ENCODE measurements around the gene ATXN1.

ATXN1 gene

GRCh38 chr6:16339265-16339587, 422.0 kb downstream of the ATXN1 start:
- ChIA-PET POLR2A (no interaction called here), CTCF (interaction anchor here (0.6 to 2.0 kb wide), 12 partner anchors 10 to 440 kb away, joined by 3 to 8 read pairs (median 4); partner anchors contain the start of gene ATXN1)
- Histone ChIP-seq H3K9me3 (ENCODE audit: control insufficient read depth, insufficient read depth, low read depth, low read length) (no peaks in the 10 kb centered on the region), H3K4me1 (ENCODE audit: control insufficient read depth, insufficient read depth, low read length) (peaks cover 4% of the 10 kb centered on the region; the same call in 1 of the 2 replicates), H3K27ac (ENCODE audit: extremely low read depth, low read depth, low read length) (no peak overlapping the region), H3K4me3 (ENCODE audit: low read depth, low read length) (no peak overlapping the region), H3K36me3 (ENCODE audit: control insufficient read depth in 2 of 2, insufficient read depth in 1 of 2, low read length in 2 of 2) (no peaks in the 10 kb centered on the region)
- TF ChIP-seq, protein P1, sequence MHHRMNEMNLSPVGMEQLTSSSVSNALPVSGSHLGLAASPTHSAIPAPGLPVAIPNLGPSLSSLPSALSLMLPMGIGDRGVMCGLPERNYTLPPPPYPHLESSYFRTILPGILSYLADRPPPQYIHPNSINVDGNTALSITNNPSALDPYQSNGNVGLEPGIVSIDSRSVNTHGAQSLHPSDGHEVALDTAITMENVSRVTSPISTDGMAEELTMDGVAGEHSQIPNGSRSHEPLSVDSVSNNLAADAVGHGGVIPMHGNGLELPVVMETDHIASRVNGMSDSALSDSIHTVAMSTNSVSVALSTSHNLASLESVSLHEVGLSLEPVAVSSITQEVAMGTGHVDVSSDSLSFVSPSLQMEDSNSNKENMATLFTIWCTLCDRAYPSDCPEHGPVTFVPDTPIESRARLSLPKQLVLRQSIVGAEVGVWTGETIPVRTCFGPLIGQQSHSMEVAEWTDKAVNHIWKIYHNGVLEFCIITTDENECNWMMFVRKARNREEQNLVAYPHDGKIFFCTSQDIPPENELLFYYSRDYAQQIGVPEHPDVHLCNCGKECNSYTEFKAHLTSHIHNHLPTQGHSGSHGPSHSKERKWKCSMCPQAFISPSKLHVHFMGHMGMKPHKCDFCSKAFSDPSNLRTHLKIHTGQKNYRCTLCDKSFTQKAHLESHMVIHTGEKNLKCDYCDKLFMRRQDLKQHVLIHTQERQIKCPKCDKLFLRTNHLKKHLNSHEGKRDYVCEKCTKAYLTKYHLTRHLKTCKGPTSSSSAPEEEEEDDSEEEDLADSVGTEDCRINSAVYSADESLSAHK (tag by site-specific recombination; IDR thresholded peaks at IDR 0.05): peak; percentile 85
- TF ChIP-seq ZNF2 (tag by site-specific recombination; IDR thresholded peaks at IDR 0.05): no peak
- TF ChIP-seq ZNF341 (tag by site-specific recombination; IDR thresholded peaks at IDR 0.05; ENCODE audit: low read depth): 0 out of 2 replicates have a peak, but pooled peaks have one; percentile 32

- POLR2A ChIA-PET: interaction anchor here (0.8 kb wide), 1 partner anchor 19 kb away, joined by 3 read pairs; no protein-coding TSS in a partner anchor
- Histone ChIP-seq H3K4me1 (ENCODE audit: control insufficient read depth, insufficient read depth, low read length) (peaks cover 4% of the 10 kb centered on the region; the same call in 1 of the 2 replicates), H3K27ac (ENCODE audit: extremely low read depth, low read depth, low read length) (no peak overlapping the region), H3K9me3 (ENCODE audit: control insufficient read depth, insufficient read depth, low read depth, low read length) (no peaks in the 10 kb centered on the region), H3K36me3 (ENCODE audit: control insufficient read depth in 2 of 2, insufficient read depth in 1 of 2, low read length in 2 of 2) (no peaks in the 10 kb centered on the region), H3K4me3 (ENCODE audit: low read depth, low read length) (no peak overlapping the region)
- CTCF ChIA-PET: interaction anchor here (0.6 to 2.0 kb wide), 9 partner anchors 10 to 440 kb away, joined by 3 to 8 read pairs (median 3); partner anchors contain the start of gene ATXN1
- TF ChIP-seq ZNF791 (tag by site-specific recombination; IDR thresholded peaks at IDR 0.05): no peak
- TF ChIP-seq ZNF585B (tag by site-specific recombination; IDR thresholded peaks at IDR 0.05): no peak
- no peak for TF ChIP-seq ZNF311 (tag by site-specific recombination; IDR thresholded peaks at IDR 0.05; ENCODE audit: borderline replicate concordance)
- no peak for TF ChIP-seq KLF1 (tag by site-specific recombination; IDR thresholded peaks at IDR 0.05)
- no peak for TF ChIP-seq ZNF558 (tag by site-specific recombination; IDR thresholded peaks at IDR 0.05)
- no peak for TF ChIP-seq ZNF211 (tag by site-specific recombination; IDR thresholded peaks at IDR 0.05; ENCODE audit: low read depth)
- TF ChIP-seq ZIC2 (tag by site-specific recombination; IDR thresholded peaks at IDR 0.05): peak; percentile 79
- no peak for TF ChIP-seq ZNF416 (tag by site-specific recombination; IDR thresholded peaks at IDR 0.05)
- TF ChIP-seq ZBTB48 (tag by site-specific recombination; IDR thresholded peaks at IDR 0.05): no peak
- no peak for TF ChIP-seq ZNF571 (tag by site-specific recombination; IDR thresholded peaks at IDR 0.05)
- TF ChIP-seq, protein P2, sequence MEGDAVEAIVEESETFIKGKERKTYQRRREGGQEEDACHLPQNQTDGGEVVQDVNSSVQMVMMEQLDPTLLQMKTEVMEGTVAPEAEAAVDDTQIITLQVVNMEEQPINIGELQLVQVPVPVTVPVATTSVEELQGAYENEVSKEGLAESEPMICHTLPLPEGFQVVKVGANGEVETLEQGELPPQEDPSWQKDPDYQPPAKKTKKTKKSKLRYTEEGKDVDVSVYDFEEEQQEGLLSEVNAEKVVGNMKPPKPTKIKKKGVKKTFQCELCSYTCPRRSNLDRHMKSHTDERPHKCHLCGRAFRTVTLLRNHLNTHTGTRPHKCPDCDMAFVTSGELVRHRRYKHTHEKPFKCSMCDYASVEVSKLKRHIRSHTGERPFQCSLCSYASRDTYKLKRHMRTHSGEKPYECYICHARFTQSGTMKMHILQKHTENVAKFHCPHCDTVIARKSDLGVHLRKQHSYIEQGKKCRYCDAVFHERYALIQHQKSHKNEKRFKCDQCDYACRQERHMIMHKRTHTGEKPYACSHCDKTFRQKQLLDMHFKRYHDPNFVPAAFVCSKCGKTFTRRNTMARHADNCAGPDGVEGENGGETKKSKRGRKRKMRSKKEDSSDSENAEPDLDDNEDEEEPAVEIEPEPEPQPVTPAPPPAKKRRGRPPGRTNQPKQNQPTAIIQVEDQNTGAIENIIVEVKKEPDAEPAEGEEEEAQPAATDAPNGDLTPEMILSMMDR (tag by site-specific recombination; IDR thresholded peaks at IDR 0.05): peak; percentile 68; the same call in 1 of the 2 replicates
- TF ChIP-seq, protein P3, sequence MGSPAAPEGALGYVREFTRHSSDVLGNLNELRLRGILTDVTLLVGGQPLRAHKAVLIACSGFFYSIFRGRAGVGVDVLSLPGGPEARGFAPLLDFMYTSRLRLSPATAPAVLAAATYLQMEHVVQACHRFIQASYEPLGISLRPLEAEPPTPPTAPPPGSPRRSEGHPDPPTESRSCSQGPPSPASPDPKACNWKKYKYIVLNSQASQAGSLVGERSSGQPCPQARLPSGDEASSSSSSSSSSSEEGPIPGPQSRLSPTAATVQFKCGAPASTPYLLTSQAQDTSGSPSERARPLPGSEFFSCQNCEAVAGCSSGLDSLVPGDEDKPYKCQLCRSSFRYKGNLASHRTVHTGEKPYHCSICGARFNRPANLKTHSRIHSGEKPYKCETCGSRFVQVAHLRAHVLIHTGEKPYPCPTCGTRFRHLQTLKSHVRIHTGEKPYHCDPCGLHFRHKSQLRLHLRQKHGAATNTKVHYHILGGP (tag by site-specific recombination; IDR thresholded peaks at IDR 0.05): no peak
- no peak for TF ChIP-seq ZNF677 (tag by site-specific recombination; IDR thresholded peaks at IDR 0.05)
- no peak for TF ChIP-seq ZNF623 (tag by site-specific recombination; IDR thresholded peaks at IDR 0.05)
- no peak for TF ChIP-seq ZNF48 (tag by site-specific recombination; IDR thresholded peaks at IDR 0.05)
- no peak for TF ChIP-seq ZNF133 (tag by site-specific recombination; IDR thresholded peaks at IDR 0.05)
- TF ChIP-seq SP2 (tag by site-specific recombination; IDR thresholded peaks at IDR 0.05): no peak
- 0 out of 2 replicates have a peak, but pooled peaks have one; percentile 30 for TF ChIP-seq ZBTB17 (tag by site-specific recombination; IDR thresholded peaks at IDR 0.05)
- TF ChIP-seq, protein P4, sequence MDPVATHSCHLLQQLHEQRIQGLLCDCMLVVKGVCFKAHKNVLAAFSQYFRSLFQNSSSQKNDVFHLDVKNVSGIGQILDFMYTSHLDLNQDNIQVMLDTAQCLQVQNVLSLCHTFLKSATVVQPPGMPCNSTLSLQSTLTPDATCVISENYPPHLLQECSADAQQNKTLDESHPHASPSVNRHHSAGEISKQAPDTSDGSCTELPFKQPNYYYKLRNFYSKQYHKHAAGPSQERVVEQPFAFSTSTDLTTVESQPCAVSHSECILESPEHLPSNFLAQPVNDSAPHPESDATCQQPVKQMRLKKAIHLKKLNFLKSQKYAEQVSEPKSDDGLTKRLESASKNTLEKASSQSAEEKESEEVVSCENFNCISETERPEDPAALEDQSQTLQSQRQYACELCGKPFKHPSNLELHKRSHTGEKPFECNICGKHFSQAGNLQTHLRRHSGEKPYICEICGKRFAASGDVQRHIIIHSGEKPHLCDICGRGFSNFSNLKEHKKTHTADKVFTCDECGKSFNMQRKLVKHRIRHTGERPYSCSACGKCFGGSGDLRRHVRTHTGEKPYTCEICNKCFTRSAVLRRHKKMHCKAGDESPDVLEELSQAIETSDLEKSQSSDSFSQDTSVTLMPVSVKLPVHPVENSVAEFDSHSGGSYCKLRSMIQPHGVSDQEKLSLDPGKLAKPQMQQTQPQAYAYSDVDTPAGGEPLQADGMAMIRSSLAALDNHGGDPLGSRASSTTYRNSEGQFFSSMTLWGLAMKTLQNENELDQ (tag by site-specific recombination; IDR thresholded peaks at IDR 0.05; ENCODE audit: low read depth): no peak
- no peak for TF ChIP-seq ZNF23 (tag by site-specific recombination; IDR thresholded peaks at IDR 0.05; ENCODE audit: borderline replicate concordance)
These were observed 422.5 kb downstream of the ATXN1 start for GRCh38 chr6:16338577-16339264.
